ENCODE data around the gene RGR. TPM values are rescaled to one million over a fixed set of nuclear protein-coding genes. Genes with fewer than 3 reads are reported as not detected.
A peak's percentile ranks its signal among the peaks of the same experiment; 100 is the strongest.

The RGR gene
- total and polyA plus RNA-seq, 2 experiments from 2014 or later: not detected

DNA sequence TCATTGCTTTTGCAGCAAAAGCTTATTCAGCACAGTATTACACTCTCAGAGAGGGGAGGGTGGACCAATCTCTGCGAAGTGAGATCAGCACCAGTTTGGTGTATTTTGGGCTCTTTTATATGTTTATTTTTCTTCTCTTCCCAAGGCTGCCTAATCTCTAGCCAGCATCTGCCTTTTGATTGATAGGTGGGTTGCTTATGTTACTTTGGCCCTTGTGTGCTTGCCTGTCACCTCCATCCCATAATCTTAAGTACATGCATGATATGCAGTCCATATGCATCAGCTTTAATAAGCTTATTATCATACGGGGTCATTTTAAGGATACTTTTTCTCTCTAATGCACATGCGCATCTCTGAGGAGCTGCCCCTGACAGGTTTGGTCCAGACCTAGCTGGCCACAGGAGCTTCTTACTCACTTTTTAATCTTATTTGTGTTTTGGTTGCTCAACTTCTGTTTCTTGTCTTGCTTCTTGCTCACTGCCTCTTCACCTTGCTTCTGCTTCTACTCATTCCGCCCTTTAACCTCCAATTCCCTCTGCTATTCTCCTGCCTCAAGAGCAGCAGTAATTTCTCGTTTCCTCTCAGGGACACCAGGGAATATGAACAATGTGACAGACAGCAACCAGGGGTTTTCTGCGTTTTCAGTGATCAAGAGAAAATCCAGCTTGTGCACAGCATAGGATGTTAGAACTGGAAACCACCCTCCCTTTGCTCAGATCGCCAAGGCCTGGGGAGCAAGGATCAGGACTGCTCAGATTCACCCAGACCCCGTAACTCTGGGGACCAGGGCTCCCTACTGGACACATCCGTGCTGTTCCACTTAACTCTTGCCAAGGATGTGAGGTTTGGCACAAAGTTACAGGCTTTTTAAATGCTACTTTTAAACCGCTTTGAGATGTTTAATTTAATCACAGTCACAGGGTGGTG is 10.0 kb downstream of the RGR start (continued):
- TF ChIP-seq EZH2phosphoT487 (IDR thresholded peaks at IDR 0.05; ENCODE audit: unreplicated experiment) (no peak), CREB1 (CRISPR knock-in tag; IDR thresholded peaks at IDR 0.05; ENCODE audit: low read depth) (no peak), STAT1 (IDR thresholded peaks at IDR 0.05; ENCODE audit: unreplicated experiment) (no peak), POLR2AphosphoS5 (IDR thresholded peaks at IDR 0.05; ENCODE audit: low read depth) (no peak)
- TF ChIP-seq, protein P1, sequence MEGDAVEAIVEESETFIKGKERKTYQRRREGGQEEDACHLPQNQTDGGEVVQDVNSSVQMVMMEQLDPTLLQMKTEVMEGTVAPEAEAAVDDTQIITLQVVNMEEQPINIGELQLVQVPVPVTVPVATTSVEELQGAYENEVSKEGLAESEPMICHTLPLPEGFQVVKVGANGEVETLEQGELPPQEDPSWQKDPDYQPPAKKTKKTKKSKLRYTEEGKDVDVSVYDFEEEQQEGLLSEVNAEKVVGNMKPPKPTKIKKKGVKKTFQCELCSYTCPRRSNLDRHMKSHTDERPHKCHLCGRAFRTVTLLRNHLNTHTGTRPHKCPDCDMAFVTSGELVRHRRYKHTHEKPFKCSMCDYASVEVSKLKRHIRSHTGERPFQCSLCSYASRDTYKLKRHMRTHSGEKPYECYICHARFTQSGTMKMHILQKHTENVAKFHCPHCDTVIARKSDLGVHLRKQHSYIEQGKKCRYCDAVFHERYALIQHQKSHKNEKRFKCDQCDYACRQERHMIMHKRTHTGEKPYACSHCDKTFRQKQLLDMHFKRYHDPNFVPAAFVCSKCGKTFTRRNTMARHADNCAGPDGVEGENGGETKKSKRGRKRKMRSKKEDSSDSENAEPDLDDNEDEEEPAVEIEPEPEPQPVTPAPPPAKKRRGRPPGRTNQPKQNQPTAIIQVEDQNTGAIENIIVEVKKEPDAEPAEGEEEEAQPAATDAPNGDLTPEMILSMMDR (conservative IDR thresholded peaks at IDR 0.05; ENCODE audit: low read depth in 2 of 2): no peak
- TF ChIP-seq, protein P2, sequence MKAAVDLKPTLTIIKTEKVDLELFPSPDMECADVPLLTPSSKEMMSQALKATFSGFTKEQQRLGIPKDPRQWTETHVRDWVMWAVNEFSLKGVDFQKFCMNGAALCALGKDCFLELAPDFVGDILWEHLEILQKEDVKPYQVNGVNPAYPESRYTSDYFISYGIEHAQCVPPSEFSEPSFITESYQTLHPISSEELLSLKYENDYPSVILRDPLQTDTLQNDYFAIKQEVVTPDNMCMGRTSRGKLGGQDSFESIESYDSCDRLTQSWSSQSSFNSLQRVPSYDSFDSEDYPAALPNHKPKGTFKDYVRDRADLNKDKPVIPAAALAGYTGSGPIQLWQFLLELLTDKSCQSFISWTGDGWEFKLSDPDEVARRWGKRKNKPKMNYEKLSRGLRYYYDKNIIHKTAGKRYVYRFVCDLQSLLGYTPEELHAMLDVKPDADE (IDR thresholded peaks at IDR 0.05): no peak

DNA sequence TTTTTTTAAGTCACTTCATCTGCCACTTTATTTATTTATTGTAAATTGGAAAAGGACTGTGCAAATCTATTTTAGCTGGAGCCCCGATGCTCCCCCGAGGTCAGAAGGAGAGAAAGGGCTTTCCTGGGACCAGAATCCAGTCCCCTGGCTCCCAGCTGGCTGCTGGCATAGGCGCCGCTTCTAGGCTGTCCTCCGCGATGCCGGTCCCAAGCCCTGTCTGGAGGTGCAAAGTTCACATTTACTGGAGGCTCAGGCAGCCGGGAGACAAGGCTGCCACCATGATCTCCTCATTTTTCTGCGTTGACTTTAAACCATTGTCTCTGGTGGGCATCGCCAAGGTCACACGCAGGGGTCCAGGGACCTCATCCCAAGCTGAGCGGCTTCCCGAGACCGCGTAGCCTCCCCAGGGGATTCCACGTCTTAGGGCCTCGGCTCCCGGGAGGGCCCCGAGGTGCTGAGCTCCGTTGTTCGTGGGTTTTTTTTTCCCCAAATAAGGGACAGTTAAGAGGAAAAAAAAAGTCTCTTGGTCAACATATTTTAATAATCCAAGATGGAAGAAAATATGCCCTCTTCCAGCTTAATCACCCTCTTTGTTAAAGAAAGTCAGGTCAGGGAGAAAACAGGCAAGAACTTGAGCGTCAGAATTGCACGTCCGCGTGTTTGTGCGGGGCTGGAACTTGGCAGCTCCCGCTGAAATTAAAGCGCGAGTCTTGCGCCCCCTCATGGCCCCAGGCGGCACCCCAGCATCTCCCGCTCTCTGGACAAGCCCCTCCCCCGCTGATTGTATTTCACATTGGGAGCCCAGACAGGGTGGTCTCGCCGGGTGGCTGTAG is 11.9 kb downstream of the RGR start:
- no peaks in the 10 kb centered on the region for H3K79me2 ChIP-seq (replicated peaks; ENCODE audit: insufficient read depth)
- no peak overlapping the region for H3K27ac ChIP-seq (ENCODE audit: low read depth)
- H2AFZ ChIP-seq: peak overlapping the region; percentile 95
- peak overlapping the region; percentile 62; the same call in 1 of the 2 replicates for H3K4me2 ChIP-seq
- H3K9me2 ChIP-seq (ENCODE audit: insufficient read depth): no peaks in the 10 kb centered on the region
- peak; percentile 93 for ATAC-seq
- no peaks in the 10 kb centered on the region for H3K36me3 ChIP-seq (ENCODE audit: insufficient read depth)
- H3K9me3 Mint-ChIP-seq: peaks cover 2% of the 10 kb centered on the region; the same call in 1 of the 3 replicates
- peaks cover 9% of the 10 kb centered on the region for H3K27me3 ChIP-seq (ENCODE audit: insufficient read depth)
- no peaks in the 10 kb centered on the region for H3F3A ChIP-seq (replicated peaks; ENCODE audit: low read depth)
- peaks cover 13% of the 10 kb centered on the region for H3K27me3 Mint-ChIP-seq (ENCODE audit: insufficient read depth, low read depth, poor library complexity)
- H4K20me1 ChIP-seq (replicated peaks; ENCODE audit: insufficient read depth): no peaks in the 10 kb centered on the region
- TF ChIP-seq JUNB (IDR thresholded peaks at IDR 0.05; ENCODE audit: unreplicated experiment): no peak
- TF ChIP-seq CREB1 (CRISPR knock-in tag; IDR thresholded peaks at IDR 0.05; ENCODE audit: low read depth): peak; percentile 38; the same call in 1 of the 2 replicates
- TF ChIP-seq, protein P1 (conservative IDR thresholded peaks at IDR 0.05; ENCODE audit: low read depth in 2 of 2): peak; percentile 82 to 84
- H3K27ac Mint-ChIP-seq: no peak overlapping the region
- DNase-seq (ENCODE audit: low spot score): peak; percentile 95
- H3K4me3 ChIP-seq: no peak overlapping the region
- H3K4me1 Mint-ChIP-seq: no peaks in the 10 kb centered on the region; the same call in 1 of the 3 replicates
- H3K36me3 Mint-ChIP-seq (ENCODE audit: low read depth): no peaks in the 10 kb centered on the region
- no peak overlapping the region for H3K4me3 Mint-ChIP-seq
- no peaks in the 10 kb centered on the region; the same call in 1 of the 2 replicates for H3K4me1 ChIP-seq (ENCODE audit: insufficient read depth)
